ENCODE measurements around the gene ARHGAP6. TPM values are rescaled to one million over a fixed set of nuclear protein-coding genes. Genes with fewer than 3 reads are reported as not detected.

The ARHGAP6 gene
- total RNA-seq, 6 experiments from 2014 or later = 0.38 to 1.2 (median 0.78) TPM

DNA sequence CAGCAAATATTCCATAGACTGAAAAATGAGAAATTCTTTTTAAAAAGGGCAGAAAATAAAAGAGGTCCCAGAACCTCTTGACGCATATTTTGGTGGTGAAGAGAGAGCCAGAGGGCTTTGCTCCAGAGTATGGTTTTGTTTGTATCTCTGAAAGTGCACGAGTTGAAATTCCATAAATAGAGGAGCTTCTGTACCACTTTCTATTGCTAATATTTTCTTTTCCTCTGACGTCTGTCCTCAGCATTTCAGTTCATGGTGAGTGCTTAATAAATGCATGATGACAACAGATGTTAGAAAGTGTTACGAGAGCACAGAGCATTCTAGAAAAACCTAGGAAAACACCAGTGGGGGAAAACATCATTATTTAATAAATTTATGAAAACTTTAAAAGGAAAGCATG lies 227.0 kb downstream of the ARHGAP6 start:
- no peaks in the 10 kb centered on the region for H3K36me3 ChIP-seq
- ATAC-seq = peak in 2 of 4 donors; percentile 25 to 40
- no peak for DNase-seq
- no peaks in the 10 kb centered on the region for H3K4me1 ChIP-seq
- no peak overlapping the region for H3K4me3 ChIP-seq
- no peaks in the 10 kb centered on the region for H3K27me3 ChIP-seq
- H3K9me3 ChIP-seq = no peaks in the 10 kb centered on the region
- peak overlapping the region in 1 of 3 donors; percentile 50 for H3K27ac ChIP-seq
- WGBS (ENCODE audit: insufficient coverage, low coverage, low lambda C conversion rate, missing lambda C conversion rate) = 23% methylated on average over 4 of the region's 4 CpGs
- intact Hi-C loops (cut with DNase I) = no loop called here
- TF ChIP-seq POLR2A (IDR thresholded peaks at IDR 0.05) = no peak
- TF ChIP-seq, protein P1, sequence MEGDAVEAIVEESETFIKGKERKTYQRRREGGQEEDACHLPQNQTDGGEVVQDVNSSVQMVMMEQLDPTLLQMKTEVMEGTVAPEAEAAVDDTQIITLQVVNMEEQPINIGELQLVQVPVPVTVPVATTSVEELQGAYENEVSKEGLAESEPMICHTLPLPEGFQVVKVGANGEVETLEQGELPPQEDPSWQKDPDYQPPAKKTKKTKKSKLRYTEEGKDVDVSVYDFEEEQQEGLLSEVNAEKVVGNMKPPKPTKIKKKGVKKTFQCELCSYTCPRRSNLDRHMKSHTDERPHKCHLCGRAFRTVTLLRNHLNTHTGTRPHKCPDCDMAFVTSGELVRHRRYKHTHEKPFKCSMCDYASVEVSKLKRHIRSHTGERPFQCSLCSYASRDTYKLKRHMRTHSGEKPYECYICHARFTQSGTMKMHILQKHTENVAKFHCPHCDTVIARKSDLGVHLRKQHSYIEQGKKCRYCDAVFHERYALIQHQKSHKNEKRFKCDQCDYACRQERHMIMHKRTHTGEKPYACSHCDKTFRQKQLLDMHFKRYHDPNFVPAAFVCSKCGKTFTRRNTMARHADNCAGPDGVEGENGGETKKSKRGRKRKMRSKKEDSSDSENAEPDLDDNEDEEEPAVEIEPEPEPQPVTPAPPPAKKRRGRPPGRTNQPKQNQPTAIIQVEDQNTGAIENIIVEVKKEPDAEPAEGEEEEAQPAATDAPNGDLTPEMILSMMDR (IDR thresholded peaks at IDR 0.05) = no peak

DNA sequence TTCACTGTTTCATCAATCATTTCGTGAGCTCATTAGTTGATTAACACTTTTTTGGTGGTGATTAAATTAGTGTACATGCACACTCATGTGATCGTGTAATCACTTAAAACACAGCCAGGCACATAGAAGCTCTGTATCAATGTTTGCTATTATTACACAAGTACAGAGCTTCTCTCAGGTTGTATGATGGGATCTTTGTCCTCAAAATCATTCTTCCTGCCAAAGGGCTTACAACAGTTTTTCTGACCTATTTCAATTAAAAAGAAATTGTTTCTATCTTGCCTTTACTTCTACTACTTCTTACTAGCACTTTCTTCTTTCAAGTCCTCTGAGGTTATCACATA lies 227.4 kb downstream of the ARHGAP6 start:
- no peak for DNase-seq
- 36% methylated on average over 2 of the region's 2 CpGs for WGBS (ENCODE audit: insufficient coverage, low coverage, low lambda C conversion rate, missing lambda C conversion rate)
- intact Hi-C loops (cut with DNase I) = no loop called here
- Histone ChIP-seq H3K27me3 (no peaks in the 10 kb centered on the region), H3K4me3 (no peak overlapping the region), H3K4me1 (no peaks in the 10 kb centered on the region), H3K9me3 (no peaks in the 10 kb centered on the region), H3K36me3 (no peaks in the 10 kb centered on the region), H3K27ac (peak overlapping the region; percentile 24 to 67 (median 50))
- TF ChIP-seq, protein P1 (IDR thresholded peaks at IDR 0.05) = no peak
- no peak for TF ChIP-seq POLR2A (IDR thresholded peaks at IDR 0.05)
- peak; percentile 47 to 74 (median 64) for ATAC-seq

DNA sequence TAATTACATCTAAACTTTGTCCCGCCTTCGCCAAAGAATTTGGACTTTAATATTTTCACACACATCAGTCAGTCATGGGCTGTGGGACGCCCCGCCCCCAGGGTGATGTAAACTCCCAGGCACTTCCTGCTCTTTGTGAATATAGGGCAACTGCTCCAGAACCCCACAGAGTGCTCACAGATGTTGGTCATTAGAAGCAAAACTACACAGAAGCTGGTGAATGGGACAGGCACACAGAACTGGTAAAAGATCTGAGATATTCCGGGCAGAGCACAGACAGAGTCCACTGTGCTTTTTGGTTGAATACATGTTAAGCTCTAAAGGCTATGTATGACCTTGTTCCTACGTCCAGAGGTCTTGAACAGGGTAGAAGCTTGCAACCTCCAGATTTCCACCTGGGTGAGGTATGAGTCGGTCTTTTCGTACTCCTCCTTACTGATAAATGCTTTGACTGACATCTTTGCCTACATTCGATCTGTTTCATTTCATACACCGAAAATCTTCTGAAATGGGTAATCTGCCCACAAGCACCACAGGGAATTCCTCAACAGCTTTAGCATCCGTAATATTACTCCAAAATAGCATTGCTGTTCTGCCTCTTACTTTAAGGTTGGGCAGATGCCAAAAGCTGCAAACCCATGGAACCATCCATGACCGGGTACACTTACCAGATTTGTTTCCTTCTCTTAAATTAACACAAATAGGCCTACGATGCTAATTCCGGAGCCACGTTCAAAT lies 227.9 kb downstream of the ARHGAP6 start:
- ATAC-seq (peak; percentile 74 to 94 (median 78)), DNase-seq (peak; percentile 60 to 68 (median 62))
- 40% methylated on average over 15 of the region's 15 CpGs for WGBS (ENCODE audit: insufficient coverage, low coverage, low lambda C conversion rate, missing lambda C conversion rate)
- no peaks in the 10 kb centered on the region for H3K4me1 ChIP-seq
- H3K27ac ChIP-seq = peak overlapping the region; percentile 24 to 67 (median 50)
- no peaks in the 10 kb centered on the region for H3K36me3 ChIP-seq
- no peak overlapping the region for H3K4me3 ChIP-seq
- no peaks in the 10 kb centered on the region for H3K27me3 ChIP-seq
- intact Hi-C loops (cut with DNase I) = no loop called here
- TF ChIP-seq, protein P1 (IDR thresholded peaks at IDR 0.05) = no peak
- peak; percentile 82 for TF ChIP-seq POLR2A (IDR thresholded peaks at IDR 0.05)
- no peaks in the 10 kb centered on the region for H3K9me3 ChIP-seq

DNA sequence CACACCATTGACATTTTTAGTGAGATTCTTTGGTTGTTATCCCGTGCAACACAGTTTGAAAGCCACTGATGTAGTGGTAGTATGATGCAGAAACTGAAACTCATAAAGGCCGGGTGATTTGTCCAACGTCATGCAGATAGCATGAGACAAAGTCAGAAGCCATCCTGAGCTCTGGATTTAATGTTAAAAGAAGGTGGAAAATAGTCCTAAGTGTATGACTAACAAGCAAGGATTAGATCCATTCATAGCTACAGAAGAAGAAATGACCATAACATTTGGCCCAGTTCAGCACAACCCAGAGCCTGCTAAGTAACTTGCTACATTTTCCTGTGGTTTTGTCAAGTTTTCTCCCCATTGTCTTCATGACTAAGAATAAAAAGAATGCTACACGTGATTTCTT lies 230.2 kb downstream of the ARHGAP6 start:
- intact Hi-C loops (cut with DNase I) = no loop called here
- WGBS (ENCODE audit: insufficient coverage, low coverage, low lambda C conversion rate, missing lambda C conversion rate) = 49% methylated on average over 4 of the region's 4 CpGs
- H3K27me3 ChIP-seq = no peaks in the 10 kb centered on the region
- no peaks in the 10 kb centered on the region for H3K4me1 ChIP-seq
- H3K27ac ChIP-seq = no peak overlapping the region
- H3K4me3 ChIP-seq = no peak overlapping the region
- no peak for DNase-seq
- no peaks in the 10 kb centered on the region for H3K9me3 ChIP-seq
- H3K36me3 ChIP-seq = no peaks in the 10 kb centered on the region
- TF ChIP-seq, protein P1 (IDR thresholded peaks at IDR 0.05) = no peak
- TF ChIP-seq POLR2A (IDR thresholded peaks at IDR 0.05) = no peak
- ATAC-seq = no peak
